HG03378 (cell line): ENCODE results near the gene THAP6.

Experiments used
- ATAC-seq: cut with Tn5 transposase; IDR thresholded peaks from one replicate; pipeline ENCODE4 v1.9.1; 2021; ENCODE audit warnings: mild to moderate bottlenecking, moderate library complexity; ENCODE audit not compliant: unreplicated experiment

Gene THAP6

GRCh38 chr4:75566911-75567310, 52.6 kb downstream of the THAP6 start:
- no peak for ATAC-seq

- ATAC-seq = no peak
These were observed 53.5 kb downstream of the THAP6 start for GRCh38 chr4:75567725-75568124.
